ENCODE measurements around the gene POLR1A.

POLR1A gene

DNA sequence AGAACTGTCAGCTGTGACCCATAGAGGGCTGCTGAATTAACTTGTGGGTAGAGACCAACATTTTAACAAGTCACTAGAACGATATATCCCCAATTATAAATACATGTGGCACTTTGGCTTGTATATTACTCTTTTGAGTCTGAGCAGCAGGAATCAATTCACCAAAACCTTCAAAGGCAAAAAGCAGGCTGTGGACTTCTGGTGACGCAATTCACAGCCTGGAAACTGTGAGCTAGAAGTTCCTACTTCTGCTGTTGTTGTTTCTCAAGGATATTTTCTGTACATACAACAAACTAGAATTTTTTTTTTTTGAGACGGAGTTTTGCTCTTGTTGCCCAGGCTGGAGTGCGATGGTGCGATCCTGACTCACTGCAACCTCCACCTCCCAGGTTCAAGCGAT is 37.6 kb upstream of the POLR1A start:
- Histone ChIP-seq H2BK120ac (ENCODE audit: low read depth, low read length) (no peak overlapping the region), H3K79me1 (replicated peaks; ENCODE audit: low read length, poor library complexity, severe bottlenecking) (peaks cover 17% of the 10 kb centered on the region), H2BK5ac (ENCODE audit: low read depth, low read length, poor library complexity, severe bottlenecking) (no peak overlapping the region), H3K18ac (ENCODE audit: low read depth in 1 of 2, low read length in 2 of 2) (no peak overlapping the region), H2BK15ac (ENCODE audit: low read depth, poor library complexity, severe bottlenecking) (no peak overlapping the region), H4K8ac (ENCODE audit: low read length) (no peak overlapping the region), H3K9me3 (ENCODE audit: control insufficient read depth, low read length) (no peaks in the 10 kb centered on the region), H2AFZ (ENCODE audit: low read depth, low read length) (no peak overlapping the region), H2AK5ac (ENCODE audit: low read length, severe bottlenecking) (no peak overlapping the region), H3K9ac (ENCODE audit: low read length) (no peak overlapping the region), H3K23ac (ENCODE audit: low read length in 2 of 2) (no peak overlapping the region), H3K14ac (ENCODE audit: low read length in 2 of 2) (no peak overlapping the region), H3K36me3 (ENCODE audit: control insufficient read depth in 1 of 2, insufficient read depth in 2 of 2, low read depth in 1 of 2, low read length in 2 of 2) (peaks cover 39 to 94% of the 10 kb centered on the region in 2 experiments), H4K91ac (ENCODE audit: low read length) (no peak overlapping the region), H2BK12ac (ENCODE audit: low read length in 2 of 2) (no peak overlapping the region), H3K27me3 (ENCODE audit: control insufficient read depth in 1 of 2, insufficient read depth in 1 of 2, low read length in 2 of 2) (no peaks in the 10 kb centered on the region), H3K4me1 (ENCODE audit: control insufficient read depth, insufficient read depth, low read depth, low read length) (no peaks in the 10 kb centered on the region), H3K4me2 (ENCODE audit: low read length, poor library complexity, severe bottlenecking) (no peak overlapping the region), H3K27ac (ENCODE audit: low read length, poor library complexity, severe bottlenecking) (no peak overlapping the region), H3K4ac (ENCODE audit: low read depth in 1 of 2, low read length in 2 of 2) (no peak overlapping the region), H3K4me3 (ENCODE audit: insufficient read depth in 1 of 2, low read depth in 1 of 2, low read length in 2 of 2) (no peak overlapping the region)
- 99% methylated on average over 6 of the region's 6 CpGs for WGBS
- no peak for DNase-seq

GRCh38 chr2:86142436-86143257 is 37.0 kb upstream of the POLR1A start:
- no peak overlapping the region for H2BK120ac ChIP-seq (ENCODE audit: low read depth, low read length)
- no peak overlapping the region for H3K18ac ChIP-seq (ENCODE audit: low read depth in 1 of 2, low read length in 2 of 2)
- DNase-seq: no peak
- H2BK5ac ChIP-seq (ENCODE audit: low read depth, low read length, poor library complexity, severe bottlenecking): no peak overlapping the region
- peaks cover 15% of the 10 kb centered on the region for H3K79me1 ChIP-seq (replicated peaks; ENCODE audit: low read length, poor library complexity, severe bottlenecking)
- H3K4me1 ChIP-seq (ENCODE audit: control insufficient read depth, insufficient read depth, low read depth, low read length): no peaks in the 10 kb centered on the region
- no peak overlapping the region for H3K14ac ChIP-seq (ENCODE audit: low read length in 2 of 2)
- H3K4me3 ChIP-seq (ENCODE audit: insufficient read depth in 1 of 2, low read depth in 1 of 2, low read length in 2 of 2): no peak overlapping the region
- no peak overlapping the region for H4K8ac ChIP-seq (ENCODE audit: low read length)
- H3K27me3 ChIP-seq (ENCODE audit: control insufficient read depth in 1 of 2, insufficient read depth in 1 of 2, low read length in 2 of 2): no peaks in the 10 kb centered on the region
- H3K36me3 ChIP-seq (ENCODE audit: control insufficient read depth in 1 of 2, insufficient read depth in 2 of 2, low read depth in 1 of 2, low read length in 2 of 2): peaks cover 41 to 94% of the 10 kb centered on the region in 2 experiments
- H3K4ac ChIP-seq (ENCODE audit: low read depth in 1 of 2, low read length in 2 of 2): no peak overlapping the region
- no peak overlapping the region for H2AFZ ChIP-seq (ENCODE audit: low read depth, low read length)
- H2AK5ac ChIP-seq (ENCODE audit: low read length, severe bottlenecking): no peak overlapping the region
- no peaks in the 10 kb centered on the region for H3K9me3 ChIP-seq (ENCODE audit: control insufficient read depth, low read length)
- H2BK15ac ChIP-seq (ENCODE audit: low read depth, poor library complexity, severe bottlenecking): no peak overlapping the region
- no peak overlapping the region for H3K23ac ChIP-seq (ENCODE audit: low read length in 2 of 2)
- no peak overlapping the region for H2BK12ac ChIP-seq (ENCODE audit: low read length in 2 of 2)
- H3K27ac ChIP-seq (ENCODE audit: low read length, poor library complexity, severe bottlenecking): no peak overlapping the region
- WGBS: 100% methylated on average over 1 of the region's 3 CpGs
- no peak overlapping the region for H4K91ac ChIP-seq (ENCODE audit: low read length)
- H3K9ac ChIP-seq (ENCODE audit: low read length): no peak overlapping the region
- no peak overlapping the region for H3K4me2 ChIP-seq (ENCODE audit: low read length, poor library complexity, severe bottlenecking)

GRCh38 chr2:86140969-86141392 is 35.3 kb upstream of the POLR1A start:
- WGBS: 97% methylated on average over 4 of the region's 4 CpGs
- H2BK120ac ChIP-seq (ENCODE audit: low read depth, low read length): no peak overlapping the region

DNA sequence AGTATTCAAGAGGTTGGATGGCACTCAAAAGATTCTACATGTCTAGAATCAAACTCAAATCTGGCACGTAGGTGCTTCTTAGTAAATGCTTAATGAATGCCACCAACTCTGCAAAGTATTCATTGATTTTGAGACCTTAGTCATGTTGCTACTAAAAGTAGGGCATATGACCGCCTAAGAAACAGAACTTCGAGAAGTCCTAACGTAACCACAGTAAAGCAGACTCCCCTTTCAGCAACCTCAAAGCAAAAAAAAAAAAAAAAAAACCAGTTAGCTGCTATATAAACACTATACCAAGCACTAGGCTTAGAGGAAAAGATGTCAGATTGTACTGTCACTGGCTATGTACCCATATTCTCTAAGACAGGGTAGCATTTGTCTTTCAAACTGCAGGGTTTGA is 34.3 kb upstream of the POLR1A start:
- Histone ChIP-seq H3K14ac (ENCODE audit: low read length in 2 of 2) (no peak overlapping the region), H3K9me3 (ENCODE audit: control insufficient read depth, low read length) (no peaks in the 10 kb centered on the region), H2BK15ac (ENCODE audit: low read depth, poor library complexity, severe bottlenecking) (no peak overlapping the region), H4K91ac (ENCODE audit: low read length) (no peak overlapping the region), H3K4me2 (ENCODE audit: low read length, poor library complexity, severe bottlenecking) (no peak overlapping the region), H3K27me3 (ENCODE audit: control insufficient read depth in 1 of 2, insufficient read depth in 1 of 2, low read length in 2 of 2) (no peaks in the 10 kb centered on the region), H2AFZ (ENCODE audit: low read depth, low read length) (no peak overlapping the region), H3K4me3 (ENCODE audit: insufficient read depth in 1 of 2, low read depth in 1 of 2, low read length in 2 of 2) (no peak overlapping the region), H3K4ac (ENCODE audit: low read depth in 1 of 2, low read length in 2 of 2) (no peak overlapping the region), H3K18ac (ENCODE audit: low read depth in 1 of 2, low read length in 2 of 2) (no peak overlapping the region), H3K36me3 (ENCODE audit: control insufficient read depth in 1 of 2, insufficient read depth in 2 of 2, low read depth in 1 of 2, low read length in 2 of 2) (peaks cover 33 to 97% of the 10 kb centered on the region in 2 experiments), H2BK12ac (ENCODE audit: low read length in 2 of 2) (no peak overlapping the region), H3K9ac (ENCODE audit: low read length) (no peak overlapping the region), H3K27ac (ENCODE audit: low read length, poor library complexity, severe bottlenecking) (no peak overlapping the region), H4K8ac (ENCODE audit: low read length) (no peak overlapping the region), H3K23ac (ENCODE audit: low read length in 2 of 2) (no peak overlapping the region), H2BK5ac (ENCODE audit: low read depth, low read length, poor library complexity, severe bottlenecking) (no peak overlapping the region), H3K4me1 (ENCODE audit: control insufficient read depth, insufficient read depth, low read depth, low read length) (no peaks in the 10 kb centered on the region), H3K79me1 (replicated peaks; ENCODE audit: low read length, poor library complexity, severe bottlenecking) (peaks cover 11% of the 10 kb centered on the region), H2BK120ac (ENCODE audit: low read depth, low read length) (no peak overlapping the region), H2AK5ac (ENCODE audit: low read length, severe bottlenecking) (no peak overlapping the region)
- whole genome bisulfite sequencing: 94% methylated on average over 4 of the region's 4 CpGs
- DNase-seq: no peak

More at GRCh38 chr2:86140969-86141392, 35.3 kb upstream of the POLR1A start:
- Histone ChIP-seq H3K4me2 (ENCODE audit: low read length, poor library complexity, severe bottlenecking) (no peak overlapping the region), H2BK15ac (ENCODE audit: low read depth, poor library complexity, severe bottlenecking) (no peak overlapping the region), H3K36me3 (ENCODE audit: control insufficient read depth in 1 of 2, insufficient read depth in 2 of 2, low read depth in 1 of 2, low read length in 2 of 2) (peaks cover 36 to 96% of the 10 kb centered on the region in 2 experiments), H3K18ac (ENCODE audit: low read depth in 1 of 2, low read length in 2 of 2) (no peak overlapping the region), H3K9me3 (ENCODE audit: control insufficient read depth, low read length) (no peaks in the 10 kb centered on the region), H4K91ac (ENCODE audit: low read length) (no peak overlapping the region), H3K27me3 (ENCODE audit: control insufficient read depth in 1 of 2, insufficient read depth in 1 of 2, low read length in 2 of 2) (no peaks in the 10 kb centered on the region), H3K4me1 (ENCODE audit: control insufficient read depth, insufficient read depth, low read depth, low read length) (no peaks in the 10 kb centered on the region), H2BK5ac (ENCODE audit: low read depth, low read length, poor library complexity, severe bottlenecking) (no peak overlapping the region), H3K14ac (ENCODE audit: low read length in 2 of 2) (no peak overlapping the region), H3K4me3 (ENCODE audit: insufficient read depth in 1 of 2, low read depth in 1 of 2, low read length in 2 of 2) (no peak overlapping the region), H2AFZ (ENCODE audit: low read depth, low read length) (no peak overlapping the region), H3K23ac (ENCODE audit: low read length in 2 of 2) (no peak overlapping the region), H3K9ac (ENCODE audit: low read length) (no peak overlapping the region), H4K8ac (ENCODE audit: low read length) (no peak overlapping the region), H3K4ac (ENCODE audit: low read depth in 1 of 2, low read length in 2 of 2) (no peak overlapping the region), H2AK5ac (ENCODE audit: low read length, severe bottlenecking) (no peak overlapping the region), H2BK12ac (ENCODE audit: low read length in 2 of 2) (no peak overlapping the region), H3K27ac (ENCODE audit: low read length, poor library complexity, severe bottlenecking) (no peak overlapping the region), H3K79me1 (replicated peaks; ENCODE audit: low read length, poor library complexity, severe bottlenecking) (peaks cover 12% of the 10 kb centered on the region)
- no peak for DNase-seq
